Naive thymus-derived CD8-positive, alpha-beta T cell (primary cell): ENCODE data around the gene DUSP8. TPM values are rescaled to one million over a fixed set of nuclear protein-coding genes. Genes with fewer than 3 reads are reported as not detected.
A peak's percentile ranks its signal among the peaks of the same experiment; 100 is the strongest.
"Not testable (repeated sequence)": the region's sequence is repeated elsewhere in the genome, so short reads cannot be mapped to it uniquely, and the experiment has no call there.

Experiments used
- ATAC-seq, 2 donors: fragments of 150-1000 bp; cut with Tn5 transposase in 1 of 2; sonication (Bioruptor Pico), chemical (Tn5 transposase) in 1 of 2; 1 replicate in 1 of 2; 2 replicates in 1 of 2; pipeline ENCODE4 v1.10.0; 2021; ENCODE audit warnings: mild to moderate bottlenecking in 2 of 2, moderate library complexity in 2 of 2
- POLR2A ChIA-PET: fragments of 350-600 bp; sonication (Branson Sonifier 250); formaldehyde crosslinking; loops from one replicate; lab custom pipeline; 2021; ENCODE audit warnings: antibody characterized with exemption; lab: Charles Lee
- DNase-seq, 10 donors: peaks; one replicate each; pipeline versions ENCODE4 v3.0.0 to v3.0.0-alpha.2; 2020 to 2022
- H3K27ac Mint-ChIP-seq, 10 donors: one replicate each; pipeline ENCODE4 v1.8.0; 2020 to 2022; ENCODE audit warnings: mild to moderate bottlenecking in 10 of 10, mixed read lengths in 10 of 10, moderate library complexity in 4 of 10, inconsistent platforms in 1 of 10
- H3K27me3 Mint-ChIP-seq, 5 donors: one replicate each; pipeline ENCODE4 v1.8.0; 2021 to 2022; ENCODE audit warnings: mixed read lengths in 5 of 5
- H3K36me3 Mint-ChIP-seq, 3 donors: one replicate each; pipeline ENCODE4 v1.8.0; 2020 to 2022; ENCODE audit warnings: mixed read lengths in 3 of 3, mild to moderate bottlenecking in 2 of 3, inconsistent platforms in 1 of 3
- H3K4me1 Mint-ChIP-seq, 4 donors: one replicate each; pipeline ENCODE4 v1.8.0; 2021 to 2022; ENCODE audit warnings: mixed read lengths in 4 of 4
- H3K4me3 Mint-ChIP-seq, 10 donors: one replicate each; pipeline ENCODE4 v1.8.0; 2020 to 2022; ENCODE audit warnings: mild to moderate bottlenecking in 10 of 10, mixed read lengths in 10 of 10, moderate library complexity in 6 of 10, inconsistent platforms in 1 of 10
- H3K9me3 Mint-ChIP-seq, 9 donors: one replicate each; pipeline ENCODE4 v1.8.0; 2020 to 2022; ENCODE audit warnings: mixed read lengths in 9 of 9, mild to moderate bottlenecking in 3 of 9, inconsistent platforms in 1 of 9, moderate library complexity in 1 of 9
- polyA plus RNA-seq, 3 donors: library from polyadenylated mRNA; unstranded; fragments of 300-500 nt; fragmentation: Illumina TruSeq; gene quantifications; one replicate each; pipeline ENCODE4 v1.2.3, GENCODE V29; 2021
- total RNA-seq, 8 experiments: library from RNA in 2 of 8; stranded (reverse) in 2 of 8; gene quantifications; one replicate each; pipeline ENCODE4 v1.2.3 and lab custom pipeline; 2021 to 2026

The DUSP8 gene
- total and polyA plus RNA-seq, 5 experiments from 2014 or later = 0.17 to 5.1 (median 1.7) TPM; not detected in 1

DNA sequence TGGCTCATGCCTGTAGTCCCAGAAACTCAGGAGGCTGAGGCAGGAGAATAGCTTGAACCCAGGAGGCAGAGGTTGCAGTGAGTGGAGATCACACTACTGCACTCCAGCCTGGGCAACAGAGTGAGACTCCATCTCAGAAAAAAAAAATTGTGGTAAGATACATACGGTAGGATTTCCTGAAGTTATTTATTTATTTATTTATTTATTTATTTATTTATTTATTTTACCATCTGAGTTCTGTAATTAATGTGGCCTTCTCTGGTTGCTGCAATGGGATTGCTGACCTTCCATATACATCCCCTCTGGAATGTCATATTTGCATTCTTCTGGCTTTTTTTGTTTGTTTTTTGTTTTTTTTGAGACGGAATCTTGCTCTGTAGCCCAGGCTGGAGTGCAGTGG, 10.8 kb upstream of the DUSP8 start:
- H3K4me3 Mint-ChIP-seq, DNase-seq, H3K27ac Mint-ChIP-seq, POLR2A ChIA-PET, ATAC-seq: not testable (repeated sequence)
- Mint-ChIP-seq H3K4me1 (peaks cover 5 to 21% (median 15%) of the 10 kb centered on the region in 4 donors), H3K36me3 (peaks cover 0 to 12% (median 6%) of the 10 kb centered on the region in 3 donors), H3K9me3 (peaks cover 0 to 25% (median 9%) of the 10 kb centered on the region in 9 donors), H3K27me3 (peaks cover 10 to 20% (median 10%) of the 10 kb centered on the region in 5 donors)

DNA sequence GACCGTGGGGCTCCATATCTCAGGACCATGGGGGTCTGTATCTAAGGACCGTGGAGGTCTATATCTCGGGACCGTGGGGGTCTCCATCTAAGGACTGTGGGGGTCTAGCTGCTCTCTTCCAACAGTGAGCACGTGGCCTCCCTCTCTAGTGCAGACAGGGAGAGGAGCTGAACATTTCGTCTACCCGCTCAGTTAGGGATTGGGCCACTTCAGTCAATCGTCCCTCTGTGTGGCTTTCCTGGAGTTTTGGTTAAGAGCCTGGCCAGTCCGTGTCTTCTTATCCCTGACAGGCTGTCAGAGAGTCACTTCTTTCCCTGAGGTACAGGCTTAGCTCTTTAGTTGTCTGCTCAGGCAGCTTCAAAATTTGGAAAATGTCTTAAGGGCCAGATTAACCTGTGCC, 9.9 kb upstream of the DUSP8 start:
- POLR2A ChIA-PET = no interaction called here
- Mint-ChIP-seq H3K4me1 (peaks cover 5 to 19% (median 14%) of the 10 kb centered on the region in 4 donors), H3K4me3 (no peak overlapping the region), H3K27ac (no peak overlapping the region), H3K27me3 (peaks cover 9 to 16% (median 10%) of the 10 kb centered on the region in 5 donors), H3K9me3 (peaks cover 0 to 25% (median 9%) of the 10 kb centered on the region in 9 donors), H3K36me3 (peaks cover 0 to 12% (median 6%) of the 10 kb centered on the region in 3 donors)
- no peak for DNase-seq
- no peak for ATAC-seq

DNA sequence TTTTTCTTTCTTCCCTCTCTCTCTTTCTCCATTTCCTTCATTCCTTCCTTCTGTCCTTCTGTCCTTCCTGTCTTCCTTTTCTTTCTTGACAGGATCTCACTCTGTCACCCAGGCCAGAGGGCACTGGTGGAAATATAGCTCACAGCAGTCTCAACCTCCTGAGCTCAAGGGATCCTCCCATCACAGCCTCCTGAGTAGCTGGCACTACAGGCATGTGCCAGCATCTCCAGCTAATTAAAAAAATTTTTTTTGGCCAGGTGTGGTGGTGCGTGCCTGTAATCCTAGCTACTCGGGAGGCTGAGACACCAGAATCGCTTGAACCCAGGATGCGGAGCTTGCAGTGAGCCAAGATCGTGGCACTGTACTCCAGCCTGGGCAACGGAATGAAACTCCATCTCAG, 4.8 kb upstream of the DUSP8 start:
- peaks cover 0 to 12% (median 6%) of the 10 kb centered on the region in 3 donors for H3K36me3 Mint-ChIP-seq
- peaks cover 5 to 9% (median 8%) of the 10 kb centered on the region in 5 donors for H3K27me3 Mint-ChIP-seq
- H3K4me3 Mint-ChIP-seq = peak overlapping the region in 1 of 10 donors; percentile 55
- DNase-seq (no peak), ATAC-seq (no peak)
- POLR2A ChIA-PET = no interaction called here
- H3K27ac Mint-ChIP-seq = peak overlapping the region in 1 of 10 donors; percentile 70
- H3K4me1 Mint-ChIP-seq = peaks cover 6 to 11% (median 7%) of the 10 kb centered on the region in 4 donors
- peaks cover 0 to 25% (median 7%) of the 10 kb centered on the region in 9 donors for H3K9me3 Mint-ChIP-seq

DNA sequence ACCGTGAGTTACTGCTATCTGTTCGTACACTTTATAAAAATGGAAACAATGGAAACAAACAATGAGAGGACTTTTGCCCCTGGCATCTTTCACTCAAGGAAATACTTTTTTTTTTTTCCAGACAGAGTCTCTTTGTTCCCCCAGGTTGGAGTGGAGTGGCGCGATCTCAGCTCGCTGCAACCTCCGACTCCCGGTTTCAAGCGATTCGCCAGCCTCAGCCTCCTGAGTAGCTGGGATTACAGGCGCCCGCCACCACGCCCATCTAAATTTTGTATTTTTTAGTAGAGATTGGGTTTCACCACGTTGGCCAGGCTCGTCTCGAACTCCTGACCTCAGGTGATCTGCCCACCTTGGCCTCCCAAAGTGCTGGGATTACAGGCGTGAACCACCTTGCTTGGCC, 3.7 kb upstream of the DUSP8 start:
- Mint-ChIP-seq H3K4me1 (peaks cover 6 to 11% (median 7%) of the 10 kb centered on the region in 4 donors), H3K9me3 (peaks cover 0 to 15% (median 7%) of the 10 kb centered on the region in 9 donors), H3K4me3 (peak overlapping the region in 6 of 10 donors; percentile 8 to 82 (median 52)), H3K36me3 (peaks cover 0 to 12% (median 6%) of the 10 kb centered on the region in 3 donors)
- POLR2A ChIA-PET = interaction anchor here (1.0 kb wide), 1 partner anchor 61 kb away, joined by 3 read pairs; no protein-coding TSS in a partner anchor
- ATAC-seq, H3K27me3 Mint-ChIP-seq, H3K27ac Mint-ChIP-seq, DNase-seq: not testable (repeated sequence)

DNA sequence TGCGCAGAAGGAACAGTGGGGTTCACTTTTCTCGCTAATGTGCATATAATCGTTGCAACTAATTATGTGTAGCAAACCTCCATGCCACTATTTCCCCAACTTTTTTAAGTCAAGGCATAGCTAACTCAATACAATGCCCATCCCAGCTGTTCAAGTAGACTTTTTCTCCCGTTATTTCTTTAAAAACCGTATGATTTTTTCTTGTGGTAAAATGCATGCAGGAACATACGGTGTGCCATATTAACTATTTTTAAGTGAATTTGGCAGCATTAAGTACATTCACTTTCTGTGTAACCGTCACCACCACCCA, 2.8 kb upstream of the DUSP8 start:
- H3K27ac Mint-ChIP-seq = peak overlapping the region in 2 of 10 donors; percentile 20 to 34
- H3K9me3 Mint-ChIP-seq = peaks cover 0 to 15% (median 7%) of the 10 kb centered on the region in 9 donors
- H3K4me3 Mint-ChIP-seq = peak overlapping the region in 8 of 10 donors; percentile 45 to 82 (median 57)
- no peak for ATAC-seq
- H3K27me3 Mint-ChIP-seq = peaks cover 5 to 9% (median 8%) of the 10 kb centered on the region in 5 donors
- DNase-seq = no peak
- peaks cover 0 to 12% (median 6%) of the 10 kb centered on the region in 3 donors for H3K36me3 Mint-ChIP-seq
- peaks cover 6 to 16% (median 9%) of the 10 kb centered on the region in 4 donors for H3K4me1 Mint-ChIP-seq
- POLR2A ChIA-PET = interaction anchor here (0.9 to 3.7 kb wide), 5 partner anchors 10 to 312 kb away, joined by 3 to 28 read pairs (median 4); no protein-coding TSS in a partner anchor

DNA sequence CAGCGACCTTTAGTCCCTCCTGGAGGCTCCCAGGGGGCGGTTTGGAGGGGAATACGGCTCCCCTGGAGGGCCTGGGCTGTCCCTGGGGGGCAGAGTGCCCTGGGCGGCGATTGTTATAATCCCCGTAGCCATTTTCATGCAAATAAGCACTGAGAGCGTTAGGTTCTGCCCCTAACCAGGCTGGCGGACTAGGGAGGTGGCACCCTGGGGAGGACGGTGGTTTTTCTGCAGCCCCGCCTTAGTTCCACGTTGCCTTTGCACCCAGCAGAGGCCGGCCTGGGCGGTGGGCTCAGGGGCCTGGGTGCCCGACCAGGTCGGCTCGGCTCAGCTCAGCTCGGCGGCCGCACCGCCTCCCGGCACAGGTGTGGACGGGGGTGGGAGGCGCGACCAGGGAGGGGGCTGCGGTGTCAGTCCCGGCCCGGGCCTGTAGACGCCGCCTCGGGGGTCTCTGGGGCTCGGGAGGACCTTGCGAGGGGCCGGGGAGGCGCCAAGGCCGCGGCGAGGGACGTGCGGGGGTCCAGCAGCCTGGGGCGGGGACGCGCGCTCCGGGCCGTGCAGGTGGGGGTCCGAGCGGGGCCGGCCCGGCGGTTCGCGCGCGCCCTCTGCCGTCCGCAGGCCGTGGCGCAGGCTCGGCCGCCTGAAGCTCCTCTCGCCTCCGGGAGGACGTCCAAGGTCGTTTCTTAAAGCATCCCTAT, 2.3 kb upstream of the DUSP8 start:
- Mint-ChIP-seq H3K27me3 (peaks cover 5 to 9% (median 8%) of the 10 kb centered on the region in 5 donors), H3K4me3 (peak overlapping the region; percentile 71 to 87 (median 80)), H3K36me3 (peaks cover 0 to 12% (median 6%) of the 10 kb centered on the region in 3 donors), H3K4me1 (peaks cover 9 to 21% (median 14%) of the 10 kb centered on the region in 4 donors), H3K27ac (peak overlapping the region in 8 of 10 donors; percentile 84 to 95 (median 90)), H3K9me3 (peaks cover 0 to 14% (median 7%) of the 10 kb centered on the region in 9 donors)
- DNase-seq (peak; percentile 34 to 81 (median 60)), ATAC-seq (peak; percentile 48 to 55)
- POLR2A ChIA-PET = interaction anchor here (0.9 to 3.7 kb wide), 7 partner anchors 10 to 311 kb away, joined by 3 to 28 read pairs (median 4); no protein-coding TSS in a partner anchor

DNA sequence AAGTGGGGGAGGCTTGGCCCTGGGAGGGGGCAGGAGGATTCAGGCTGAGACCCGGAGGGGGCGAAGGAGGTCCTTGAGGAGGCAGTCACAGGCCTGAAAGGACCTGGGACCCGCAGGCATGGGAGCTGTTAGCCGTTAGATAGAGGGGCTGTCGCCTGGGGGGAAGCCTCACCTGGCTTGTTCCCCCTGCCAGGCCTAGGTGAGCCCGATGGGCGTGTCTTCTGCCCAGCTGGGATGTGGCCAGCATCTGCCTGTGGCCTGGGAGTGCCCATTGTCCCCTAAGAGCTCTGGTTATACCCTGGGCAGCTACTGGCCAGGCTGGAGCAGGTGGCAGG, 1.8 kb upstream of the DUSP8 start:
- DNase-seq (peak in 1 of 10 donors; percentile 63), ATAC-seq (peak in 1 of 2 donors; percentile 5)
- POLR2A ChIA-PET = interaction anchor here (0.5 to 3.7 kb wide), 10 partner anchors 15 to 311 kb away, joined by 3 to 28 read pairs (median 4); no protein-coding TSS in a partner anchor

DNA sequence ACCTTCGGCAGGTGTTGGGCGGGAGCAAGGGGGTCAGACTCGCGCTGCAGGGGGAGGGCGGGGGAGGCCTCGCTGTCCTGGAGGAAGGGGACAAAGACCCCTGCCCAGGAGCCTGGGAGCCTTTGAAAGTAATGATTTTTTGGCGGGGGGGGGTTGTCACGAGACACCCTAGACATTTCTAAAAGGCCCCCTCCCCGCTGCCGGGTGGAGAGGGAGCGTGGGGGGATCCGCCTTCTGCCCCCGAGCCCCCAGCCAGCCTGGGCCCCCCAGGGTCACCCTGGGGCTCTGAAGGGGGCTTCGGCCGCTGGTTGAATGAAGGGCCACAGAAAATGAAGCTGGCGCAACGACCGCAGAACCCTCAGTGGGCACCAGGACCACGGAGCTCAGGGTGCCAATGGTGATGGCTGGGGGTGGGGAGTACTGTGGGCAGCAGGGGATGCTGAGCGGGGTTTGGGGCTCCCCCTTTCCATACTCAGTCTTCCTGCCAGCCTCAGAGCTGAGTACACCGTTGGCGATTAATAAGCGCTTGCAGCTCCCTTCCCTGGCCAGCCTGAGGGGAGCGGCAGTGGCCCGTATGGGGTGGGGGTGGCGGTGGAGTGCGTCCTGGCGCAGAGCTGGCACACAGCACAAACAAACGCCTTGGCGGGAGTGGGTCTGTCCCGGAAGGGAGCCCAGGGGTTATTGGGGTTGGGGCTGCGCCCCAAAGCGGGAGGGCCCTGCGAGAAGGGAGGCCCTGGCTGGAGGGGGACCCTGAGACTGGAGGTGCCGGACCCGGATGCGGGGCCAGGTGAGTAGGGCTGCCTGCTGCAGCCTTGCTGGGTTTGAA, 1.2 kb upstream of the DUSP8 start:
- Mint-ChIP-seq H3K9me3 (peaks cover 0 to 5% (median 3%) of the 10 kb centered on the region in 9 donors), H3K4me3 (peak overlapping the region; percentile 71 to 87 (median 80)), H3K36me3 (peaks cover 0 to 4% (median 3%) of the 10 kb centered on the region in 3 donors), H3K4me1 (peaks cover 12 to 32% (median 23%) of the 10 kb centered on the region in 4 donors), H3K27me3 (peaks cover 2 to 8% (median 5%) of the 10 kb centered on the region in 5 donors), H3K27ac (peak overlapping the region; percentile 2 to 95 (median 89))
- POLR2A ChIA-PET = interaction anchor here (0.5 to 3.7 kb wide), 8 partner anchors 15 to 278 kb away, joined by 3 to 28 read pairs (median 4); no protein-coding TSS in a partner anchor
- DNase-seq (peak in 7 of 10 donors; percentile 24 to 74 (median 41)), ATAC-seq (peak; percentile 4 to 15)

More for the DNA sequence above, 1.8 kb upstream of the DUSP8 start:
- Mint-ChIP-seq H3K4me1 (peaks cover 12 to 26% (median 18%) of the 10 kb centered on the region in 4 donors), H3K4me3 (peak overlapping the region; percentile 71 to 87 (median 80)), H3K36me3 (peaks cover 0 to 9% (median 6%) of the 10 kb centered on the region in 3 donors), H3K27me3 (peaks cover 4 to 9% (median 8%) of the 10 kb centered on the region in 5 donors), H3K27ac (peak overlapping the region; percentile 2 to 95 (median 89)), H3K9me3 (peaks cover 0 to 11% (median 4%) of the 10 kb centered on the region in 9 donors)

DNA sequence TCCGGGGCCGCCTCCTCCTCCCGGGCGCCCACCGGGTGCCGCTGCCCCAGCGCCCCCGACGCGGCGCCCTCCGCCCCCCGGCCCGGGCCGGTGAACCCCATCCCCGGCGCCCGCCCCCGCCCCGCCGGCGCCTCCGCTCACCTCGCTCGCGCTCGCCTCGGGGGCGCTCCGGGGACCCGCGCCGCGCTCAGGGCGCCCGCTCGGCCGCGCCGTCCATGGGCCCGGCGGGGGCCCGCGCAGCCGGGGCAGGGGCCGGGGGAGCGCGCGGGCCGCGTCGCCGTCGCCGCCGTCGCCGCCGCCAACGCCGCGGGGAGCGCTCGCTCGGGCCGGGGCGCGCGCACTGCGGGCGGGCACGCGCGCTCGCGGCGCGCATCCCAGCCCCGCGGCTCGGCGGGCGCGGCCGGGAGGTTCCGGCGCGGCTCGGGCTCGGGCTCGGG, 293 bp downstream of the DUSP8 start:
- peaks cover 0 to 8% (median 2%) of the 10 kb centered on the region in 5 donors for H3K27me3 Mint-ChIP-seq
- H3K9me3 Mint-ChIP-seq = no peaks in the 10 kb centered on the region
- no peak overlapping the region for H3K27ac Mint-ChIP-seq
- ATAC-seq = peak; percentile 12
- H3K36me3 Mint-ChIP-seq = no peaks in the 10 kb centered on the region
- H3K4me3 Mint-ChIP-seq = peak overlapping the region in 1 of 10 donors; percentile 82
- H3K4me1 Mint-ChIP-seq = peaks cover 13 to 34% (median 23%) of the 10 kb centered on the region in 4 donors
- peak in 1 of 10 donors; percentile 48 for DNase-seq
- POLR2A ChIA-PET = interaction anchor here (0.8 to 3.7 kb wide), 3 partner anchors 23 to 263 kb away, joined by 3 to 28 read pairs (median 3); partner anchors contain the start of gene TOLLIP

DNA sequence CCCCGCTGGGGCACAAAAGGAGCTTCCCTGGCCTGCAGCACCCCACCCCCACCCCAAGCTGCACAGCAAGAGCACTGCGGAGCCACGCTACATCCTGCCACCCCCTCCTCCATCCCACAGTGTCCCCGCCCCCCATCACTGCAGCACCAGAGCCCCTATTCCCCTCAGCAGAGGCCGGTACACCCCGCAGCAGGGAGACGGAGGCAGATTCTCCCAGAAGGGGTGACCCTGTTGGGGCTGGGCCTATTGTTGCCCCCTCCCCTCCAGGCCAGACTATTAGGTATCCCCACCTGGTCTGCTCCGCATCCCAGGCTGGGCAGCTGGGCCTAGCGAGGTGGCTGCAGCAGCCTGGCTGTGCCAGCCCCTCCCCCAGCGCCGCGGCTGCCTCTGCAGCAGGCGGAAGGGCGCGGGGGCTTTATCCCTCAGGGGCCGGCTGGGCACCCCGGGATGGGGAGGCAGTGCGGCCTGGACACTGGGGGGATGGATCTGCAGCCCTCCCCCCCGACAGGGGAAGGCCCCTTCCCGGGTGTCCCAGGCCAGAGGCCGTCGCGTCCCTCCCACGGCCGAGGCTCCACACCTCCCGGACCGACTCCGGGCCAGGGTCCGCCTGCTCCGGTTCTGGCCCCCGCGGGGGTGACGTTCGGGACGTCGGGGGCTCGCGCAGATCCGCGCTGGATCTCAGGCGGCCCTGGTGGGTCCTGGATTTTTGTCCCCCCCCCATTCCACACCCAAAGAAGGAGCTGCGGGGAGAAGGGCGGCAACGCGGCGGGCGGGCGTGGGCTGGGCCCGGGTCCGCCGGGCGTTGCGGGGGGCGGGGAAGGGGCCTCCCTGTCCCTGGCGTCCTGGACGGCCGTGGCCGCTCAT, 943 bp downstream of the DUSP8 start:
- H3K4me3 Mint-ChIP-seq = peak overlapping the region; percentile 56 to 93 (median 72)
- DNase-seq = peak in 7 of 10 donors; percentile 24 to 74 (median 55)
- peak in 1 of 2 donors; percentile 10 for ATAC-seq
- H3K27ac Mint-ChIP-seq = peak overlapping the region in 9 of 10 donors; percentile 44 to 95 (median 89)
- H3K27me3 Mint-ChIP-seq = peaks cover 0 to 4% (median 0%) of the 10 kb centered on the region in 5 donors
- peaks cover 13 to 34% (median 23%) of the 10 kb centered on the region in 4 donors for H3K4me1 Mint-ChIP-seq
- H3K36me3 Mint-ChIP-seq = peaks cover 0 to 1% (median 0%) of the 10 kb centered on the region in 3 donors
- POLR2A ChIA-PET = interaction anchor here (0.5 to 1.7 kb wide), 6 partner anchors 21 to 262 kb away, joined by 3 to 5 read pairs (median 3); no protein-coding TSS in a partner anchor
- H3K9me3 Mint-ChIP-seq = no peaks in the 10 kb centered on the region

DNA sequence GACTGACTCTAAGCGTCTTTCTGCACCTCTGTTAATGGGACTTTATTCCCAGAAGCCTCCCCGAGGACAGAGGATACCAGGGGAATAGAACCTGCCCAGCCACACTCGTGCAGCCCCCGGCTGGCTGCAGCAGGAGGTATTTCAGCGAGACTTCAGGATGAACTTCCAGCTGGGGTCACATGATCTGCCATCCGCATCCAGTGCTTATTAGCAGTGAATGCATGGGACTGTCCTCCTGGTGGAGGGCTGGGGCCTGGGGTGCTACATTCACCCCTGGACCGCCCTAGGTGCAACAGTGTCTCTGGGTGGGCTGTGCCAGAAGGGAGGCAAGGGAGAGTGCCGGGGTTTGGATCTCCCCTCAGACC, 1.6 kb downstream of the DUSP8 start:
- POLR2A ChIA-PET = interaction anchor here (0.5 to 1.7 kb wide), 7 partner anchors 9 to 262 kb away, joined by 3 to 5 read pairs (median 3); no protein-coding TSS in a partner anchor

More for the DNA sequence above, 1.6 kb downstream of the DUSP8 start:
- no peak for DNase-seq
- Mint-ChIP-seq H3K4me3 (peak overlapping the region; percentile 56 to 93 (median 72)), H3K9me3 (no peaks in the 10 kb centered on the region), H3K36me3 (peaks cover 0 to 3% (median 0%) of the 10 kb centered on the region in 3 donors), H3K4me1 (peaks cover 13 to 34% (median 23%) of the 10 kb centered on the region in 4 donors), H3K27ac (peak overlapping the region in 9 of 10 donors; percentile 44 to 95 (median 89)), H3K27me3 (peaks cover 0 to 4% (median 0%) of the 10 kb centered on the region in 5 donors)
- no peak for ATAC-seq
